Mesenchymal stem cell (in vitro differentiated cells and primary cell): ENCODE results near the gene MTCL3.

Experiments
- DNase-seq: peaks from one replicate; pipeline ENCODE4 v3.0.0-alpha.2; 2013
- H2AFZ ChIP-seq: one replicate; pipeline ENCODE4 v1.6.1; 2013; ENCODE audit warnings: low read depth, mild to moderate bottlenecking, control low read depth, inconsistent platforms, low read length, moderate library complexity
- H2AK5ac ChIP-seq: 2 replicates; pipeline ENCODE4 v1.6.1; 2013; ENCODE audit warnings: low read length, moderate library complexity, mild to moderate bottlenecking, inconsistent platforms; ENCODE audit not compliant: severe bottlenecking
- H2BK120ac ChIP-seq: one replicate; pipeline ENCODE4 v1.6.1; 2013; ENCODE audit warnings: low read depth, mild to moderate bottlenecking, inconsistent platforms, low read length, moderate library complexity
- H2BK12ac ChIP-seq, 2 experiments: one replicate each; pipeline ENCODE4 v1.6.1; 2013; ENCODE audit warnings: inconsistent platforms in 2 of 2, low read length in 2 of 2, mild to moderate bottlenecking in 2 of 2, moderate library complexity in 2 of 2, control low read depth in 1 of 2
- H2BK15ac ChIP-seq: one replicate; pipeline ENCODE4 v1.6.1; 2013; ENCODE audit warnings: mild to moderate bottlenecking, low read depth, inconsistent platforms; ENCODE audit not compliant: poor library complexity, severe bottlenecking
- H2BK5ac ChIP-seq: 2 replicates; pipeline ENCODE4 v1.6.1; 2013; ENCODE audit warnings: low read depth, mild to moderate bottlenecking, low read length, control low read depth, inconsistent platforms; ENCODE audit not compliant: poor library complexity, severe bottlenecking
- H3K14ac ChIP-seq, 2 experiments: one replicate each; pipeline ENCODE4 v1.6.1; 2013; ENCODE audit warnings: inconsistent platforms in 2 of 2, low read length in 2 of 2, control low read depth in 1 of 2, mild to moderate bottlenecking in 1 of 2, moderate library complexity in 1 of 2
- H3K18ac ChIP-seq, 2 experiments: one replicate each; pipeline ENCODE4 v1.6.1; 2013; ENCODE audit warnings: inconsistent platforms in 2 of 2, low read length in 2 of 2, control low read depth in 1 of 2, low read depth in 1 of 2, mild to moderate bottlenecking in 1 of 2
- H3K23ac ChIP-seq, 2 experiments: one replicate each; pipeline ENCODE4 v1.6.1; 2013; ENCODE audit warnings: inconsistent platforms in 2 of 2, low read length in 2 of 2, mild to moderate bottlenecking in 2 of 2, moderate library complexity in 2 of 2, control low read depth in 1 of 2
- H3K27ac ChIP-seq: 2 replicates; pipeline ENCODE4 v1.5.1; 2013; ENCODE audit warnings: mild to moderate bottlenecking, moderate library complexity, low read length, control low read depth, inconsistent platforms; ENCODE audit not compliant: poor library complexity, severe bottlenecking
- H3K27me3 ChIP-seq, 2 experiments: 2 replicates each; pipeline versions ENCODE4 v1.6.1 to v1.7.0; 2013; ENCODE audit warnings: low read length in 2 of 2, mild to moderate bottlenecking in 2 of 2, moderate library complexity in 2 of 2, control low read depth in 1 of 2, inconsistent platforms in 1 of 2; ENCODE audit not compliant: control insufficient read depth in 1 of 2, insufficient read depth in 1 of 2
- H3K36me3 ChIP-seq, 2 experiments: 2 replicates each; pipeline versions ENCODE4 v1.6.1 to v1.7.0; 2013; ENCODE audit warnings: low read length in 2 of 2, control low read depth in 1 of 2, inconsistent platforms in 1 of 2, low read depth in 1 of 2, mild to moderate bottlenecking in 1 of 2; ENCODE audit not compliant: insufficient read depth in 2 of 2, control insufficient read depth in 1 of 2
- H3K4ac ChIP-seq, 2 experiments: one replicate each; pipeline ENCODE4 v1.6.1; 2013; ENCODE audit warnings: inconsistent platforms in 2 of 2, low read length in 2 of 2, mild to moderate bottlenecking in 2 of 2, moderate library complexity in 2 of 2, control low read depth in 1 of 2, low read depth in 1 of 2
- H3K4me1 ChIP-seq: 2 replicates; pipeline ENCODE4 v1.6.1; 2013; ENCODE audit warnings: low read depth, low read length, control low read depth; ENCODE audit not compliant: control insufficient read depth, insufficient read depth
- H3K4me2 ChIP-seq: 2 replicates; pipeline ENCODE4 v1.6.1; 2013; ENCODE audit warnings: low read length, mild to moderate bottlenecking, inconsistent platforms; ENCODE audit not compliant: poor library complexity, severe bottlenecking
- H3K4me3 ChIP-seq, 2 experiments: 2 replicates each; pipeline versions ENCODE4 v1.5.1 to v1.7.0; 2013; ENCODE audit warnings: low read length in 2 of 2, mild to moderate bottlenecking in 2 of 2, control low read depth in 1 of 2, low read depth in 1 of 2; ENCODE audit not compliant: insufficient read depth in 1 of 2
- H3K79me1 ChIP-seq: replicated peaks from 2 replicates; pipeline ENCODE4 v1.6.1; 2013; ENCODE audit warnings: mild to moderate bottlenecking, control low read depth, low read length, inconsistent platforms; ENCODE audit not compliant: poor library complexity, severe bottlenecking
- H3K9ac ChIP-seq: 2 replicates; pipeline ENCODE4 v1.7.0; 2013; ENCODE audit warnings: mild to moderate bottlenecking, low read length, moderate library complexity
- H3K9me3 ChIP-seq: 2 replicates; pipeline ENCODE4 v1.7.0; 2013; ENCODE audit warnings: mild to moderate bottlenecking, low read length; ENCODE audit not compliant: control insufficient read depth
- H4K8ac ChIP-seq: one replicate; pipeline ENCODE4 v1.6.1; 2013; ENCODE audit warnings: inconsistent platforms, mild to moderate bottlenecking, low read length, moderate library complexity
- H4K91ac ChIP-seq: one replicate; pipeline ENCODE4 v1.6.1; 2013; ENCODE audit warnings: mild to moderate bottlenecking, low read length, inconsistent platforms
- WGBS: methylation state at CpG from one replicate; pipeline ENCODE4 v1.1.7; 2013; ENCODE audit warnings: mixed read lengths; 5-methylcytosine and 5-hydroxymethylcytosine counted together

MTCL3 gene

GRCh38 chr6:127462376-127462775, 56.8 kb downstream of the MTCL3 start:
- H3K4me3 ChIP-seq: no peak overlapping the region
- H3K9me3 ChIP-seq: no peaks in the 10 kb centered on the region
- H3K4me2 ChIP-seq: no peak overlapping the region
- H3K79me1 ChIP-seq: peaks cover 12% of the 10 kb centered on the region
- no peak overlapping the region for H3K23ac ChIP-seq
- H2BK15ac ChIP-seq: no peak overlapping the region
- H3K18ac ChIP-seq: no peak overlapping the region
- no peak overlapping the region for H2BK120ac ChIP-seq
- no peak overlapping the region for H2AK5ac ChIP-seq
- no peak overlapping the region for H4K91ac ChIP-seq
- 87% methylated on average over 2 of the region's 2 CpGs for WGBS
- no peak overlapping the region for H2AFZ ChIP-seq
- H2BK12ac ChIP-seq: no peak overlapping the region
- no peak overlapping the region for H2BK5ac ChIP-seq
- DNase-seq: peak; percentile 8
- H3K9ac ChIP-seq: no peak overlapping the region
- no peak overlapping the region for H3K27ac ChIP-seq
- no peak overlapping the region for H3K14ac ChIP-seq
- no peak overlapping the region for H4K8ac ChIP-seq
- no peaks in the 10 kb centered on the region for H3K4me1 ChIP-seq
- H3K36me3 ChIP-seq: peaks cover 0 to 3% of the 10 kb centered on the region in 2 experiments
- H3K27me3 ChIP-seq: no peaks in the 10 kb centered on the region
- H3K4ac ChIP-seq: no peak overlapping the region

GRCh38 chr6:127460465-127460864, 58.7 kb downstream of the MTCL3 start:
- Histone ChIP-seq H3K9ac (no peak overlapping the region), H3K18ac (no peak overlapping the region), H3K27ac (no peak overlapping the region), H4K8ac (no peak overlapping the region), H2AFZ (no peak overlapping the region), H3K4ac (no peak overlapping the region), H2BK12ac (no peak overlapping the region), H2BK5ac (no peak overlapping the region), H3K4me2 (no peak overlapping the region), H4K91ac (no peak overlapping the region), H2AK5ac (no peak overlapping the region), H3K4me1 (no peaks in the 10 kb centered on the region), H2BK15ac (no peak overlapping the region), H3K14ac (no peak overlapping the region), H3K27me3 (no peaks in the 10 kb centered on the region), H3K79me1 (peaks cover 12% of the 10 kb centered on the region), H3K9me3 (no peaks in the 10 kb centered on the region), H3K36me3 (peaks cover 0 to 3% of the 10 kb centered on the region in 2 experiments), H2BK120ac (no peak overlapping the region), H3K23ac (no peak overlapping the region), H3K4me3 (no peak overlapping the region)
- WGBS: 100% methylated on average over 1 of the region's 1 CpG
- no peak for DNase-seq

DNA sequence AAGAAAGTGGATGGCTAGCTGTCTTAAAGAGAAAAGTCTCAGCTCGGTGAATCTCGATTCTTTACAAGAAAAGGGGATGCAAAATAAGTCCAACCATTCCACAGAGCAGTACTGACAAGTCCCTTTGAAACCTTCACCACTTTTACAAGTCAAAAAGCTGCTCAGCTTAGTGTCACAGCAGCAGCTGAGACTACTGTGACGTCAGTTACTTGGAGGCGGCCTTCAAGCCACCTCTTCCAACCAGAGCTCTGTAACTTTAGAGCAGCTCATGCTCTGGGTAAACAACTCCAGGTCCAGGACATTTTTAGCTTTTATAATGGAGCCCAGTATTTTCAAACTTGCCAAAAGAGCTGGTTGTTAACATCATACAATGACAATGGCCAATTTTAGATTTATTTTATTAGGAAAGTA, 59.9 kb downstream of the MTCL3 start, which contains the start of gene KIAA0408:
TSS of gene KIAA0408 (minus strand) at position 159 of the 411 bp plus-strand sequence. CDS start 5,408 bp downstream, outside the sequence.
- H3K4me1 ChIP-seq: no peaks in the 10 kb centered on the region
- H3K9me3 ChIP-seq: no peaks in the 10 kb centered on the region
- H2BK15ac ChIP-seq: no peak within 1 kb of the TSS
- no peak within 1 kb of the TSS for H3K4ac ChIP-seq
- H3K9ac ChIP-seq: peak within 1 kb of the TSS; percentile 72
- H2AK5ac ChIP-seq: no peak within 1 kb of the TSS
- H3K79me1 ChIP-seq: peaks cover 12% of the 10 kb centered on the region
- no peak within 1 kb of the TSS for H3K27ac ChIP-seq
- peak within 1 kb of the TSS in 1 of 2 experiments; percentile 43 for H3K18ac ChIP-seq
- DNase-seq: peak; percentile 86
- H2BK5ac ChIP-seq: no peak within 1 kb of the TSS
- peaks cover 0 to 3% of the 10 kb centered on the region in 2 experiments for H3K36me3 ChIP-seq
- H3K14ac ChIP-seq: no peak within 1 kb of the TSS
- H3K4me3 ChIP-seq: peak within 1 kb of the TSS in 1 of 2 experiments; percentile 50
- no peak within 1 kb of the TSS for H3K4me2 ChIP-seq
- H3K27me3 ChIP-seq: no peaks in the 10 kb centered on the region
- no peak within 1 kb of the TSS for H2BK120ac ChIP-seq
- H4K91ac ChIP-seq: no peak within 1 kb of the TSS
- no peak within 1 kb of the TSS for H4K8ac ChIP-seq
- no peak within 1 kb of the TSS for H2AFZ ChIP-seq
- no peak within 1 kb of the TSS for H2BK12ac ChIP-seq
- WGBS: 16% methylated on average over 4 of the region's 4 CpGs
- H3K23ac ChIP-seq: no peak within 1 kb of the TSS

- no peaks in the 10 kb centered on the region for H3K4me1 ChIP-seq
- peak overlapping the region in 1 of 2 experiments; percentile 43 for H3K18ac ChIP-seq
- no peak overlapping the region for H3K27ac ChIP-seq
- H2BK12ac ChIP-seq: no peak overlapping the region
- H3K79me1 ChIP-seq: peaks cover 12% of the 10 kb centered on the region
- no peak overlapping the region for H3K4me2 ChIP-seq
- no peaks in the 10 kb centered on the region for H3K27me3 ChIP-seq
- H3K4me3 ChIP-seq: peak overlapping the region in 1 of 2 experiments; percentile 50
- no peak overlapping the region for H3K23ac ChIP-seq
- no peak overlapping the region for H4K8ac ChIP-seq
- peak overlapping the region; percentile 72 for H3K9ac ChIP-seq
- peak; percentile 78 for DNase-seq
- H2BK5ac ChIP-seq: no peak overlapping the region
- no peak overlapping the region for H2AFZ ChIP-seq
- H2AK5ac ChIP-seq: no peak overlapping the region
- WGBS: 40% methylated on average over 4 of the region's 4 CpGs
- H3K14ac ChIP-seq: no peak overlapping the region
- no peak overlapping the region for H2BK15ac ChIP-seq
- H2BK120ac ChIP-seq: no peak overlapping the region
- H3K36me3 ChIP-seq: peaks cover 0 to 3% of the 10 kb centered on the region in 2 experiments
- H3K9me3 ChIP-seq: no peaks in the 10 kb centered on the region
- no peak overlapping the region for H3K4ac ChIP-seq
- no peak overlapping the region for H4K91ac ChIP-seq
Observed at GRCh38 chr6:127458817-127459216, 60.3 kb downstream of the MTCL3 start.
